Body of pancreas (tissue), 4 donors: ENCODE results near the gene ZNF282.

Source experiments
- CTCF ChIP-seq, 7 experiments: fragments of 450-650 bp in 4 of 7; fragments of 200-600 bp in 3 of 7; sonication (generic) in 3 of 7; IDR thresholded peaks; one replicate each; pipeline ENCODE4 v1.5.1; 2016 to 2019; ENCODE audit warnings: antibody characterized with exemption in 7 of 7
- POLR2A ChIP-seq, 3 donors: fragments of 450-650 bp; IDR thresholded peaks; one replicate each; pipeline ENCODE4 v1.6.1; 2016; ENCODE audit warnings: antibody characterized with exemption in 3 of 3, mild to moderate bottlenecking in 2 of 3

- TF ChIP-seq POLR2A (IDR thresholded peaks at IDR 0.05), result no peak
- no peak for TF ChIP-seq CTCF (IDR thresholded peaks at IDR 0.05)
These were observed 31.6 kb downstream of the ZNF282 start for GRCh38 chr7:149226840-149227494.
